Skeletal muscle tissue (tissue), 4 donors: Measurements from ENCODE around the gene UBAC1. TPM values are rescaled to one million over a fixed set of nuclear protein-coding genes. Genes with fewer than 3 reads are reported as not detected.
"Not testable (repeated sequence)": the region's sequence is repeated elsewhere in the genome, so short reads cannot be mapped to it uniquely, and the experiment has no call there.

ENCODE experiments used
- H3K27ac ChIP-seq: one replicate; pipeline ENCODE4 v1.7.0; 2013; ENCODE audit warnings: mild to moderate bottlenecking, low read depth, low read length, inconsistent platforms
- H3K27me3 ChIP-seq, 3 donors: one replicate each; pipeline ENCODE4 v1.7.0; 2013; ENCODE audit warnings: low read length in 3 of 3; ENCODE audit not compliant: control insufficient read depth in 3 of 3, insufficient read depth in 3 of 3
- H3K36me3 ChIP-seq, 3 donors: one replicate each; pipeline ENCODE4 v1.7.0; 2013; ENCODE audit warnings: low read length in 3 of 3; ENCODE audit not compliant: control insufficient read depth in 3 of 3, insufficient read depth in 3 of 3
- H3K4me1 ChIP-seq, 3 donors: one replicate each; pipeline ENCODE4 v1.7.0; 2013; ENCODE audit warnings: low read length in 3 of 3, mild to moderate bottlenecking in 3 of 3; ENCODE audit not compliant: control insufficient read depth in 3 of 3, insufficient read depth in 3 of 3
- H3K4me3 ChIP-seq, 3 donors: one replicate each; pipeline ENCODE4 v1.7.0; 2013; ENCODE audit warnings: low read length in 3 of 3
- H3K9ac ChIP-seq, 3 donors: one replicate each; pipeline ENCODE4 v1.7.0; 2013; ENCODE audit warnings: low read length in 3 of 3, mild to moderate bottlenecking in 3 of 3, moderate library complexity in 2 of 3, low read depth in 1 of 3
- H3K9me3 ChIP-seq, 3 donors: one replicate each; pipeline ENCODE4 v1.7.0; 2013; ENCODE audit warnings: low read length in 3 of 3; ENCODE audit not compliant: control insufficient read depth in 3 of 3
- total RNA-seq: library from RNA; depleted of rRNA; stranded (reverse); fragments of >200 nt; gene quantifications from one replicate; pipeline ENCODE4 v1.2.3, GENCODE V29; 2014
- donor health status: Osteomylitis.

UBAC1 gene
- total RNA-seq, 1 donor from 2014 or later = 37.6 TPM

GRCh38 chr9:135946392-135946994, 14.7 kb downstream of the UBAC1 start:
- Histone ChIP-seq H3K36me3 (peaks cover 51 to 67% (median 60%) of the 10 kb centered on the region in 3 donors), H3K4me3 (peak overlapping the region in 2 of 3 donors; percentile 22 to 23), H3K27me3 (no peaks in the 10 kb centered on the region), H3K4me1 (peaks cover 43 to 62% (median 51%) of the 10 kb centered on the region in 3 donors), H3K27ac (peak overlapping the region; percentile 84), H3K9ac (peak overlapping the region in 1 of 3 donors; percentile 52), H3K9me3 (no peaks in the 10 kb centered on the region)

- Histone ChIP-seq H3K27me3 (no peaks in the 10 kb centered on the region), H3K9ac (peak overlapping the region in 2 of 3 donors; percentile 20 to 52), H3K4me1 (peaks cover 43 to 57% (median 51%) of the 10 kb centered on the region in 3 donors), H3K36me3 (peaks cover 54 to 67% (median 60%) of the 10 kb centered on the region in 3 donors), H3K4me3 (no peak overlapping the region), H3K9me3 (no peaks in the 10 kb centered on the region), H3K27ac (peak overlapping the region; percentile 84)
These were observed 15.2 kb downstream of the UBAC1 start for GRCh38 chr9:135945969-135946368.

GRCh38 chr9:135944444-135945252, 16.5 kb downstream of the UBAC1 start:
- peaks cover 35 to 46% (median 41%) of the 10 kb centered on the region in 3 donors for H3K4me1 ChIP-seq
- no peaks in the 10 kb centered on the region for H3K27me3 ChIP-seq
- no peaks in the 10 kb centered on the region for H3K9me3 ChIP-seq
- H3K9ac ChIP-seq = no peak overlapping the region
- H3K27ac ChIP-seq = peak overlapping the region; percentile 84
- H3K36me3 ChIP-seq = peaks cover 59 to 62% (median 60%) of the 10 kb centered on the region in 3 donors
- H3K4me3 ChIP-seq = no peak overlapping the region

- not testable (repeated sequence) for H3K4me3 ChIP-seq, H3K9ac ChIP-seq, H3K27me3 ChIP-seq, H3K9me3 ChIP-seq, H3K27ac ChIP-seq
- Histone ChIP-seq H3K36me3 (peaks cover 65 to 70% (median 69%) of the 10 kb centered on the region in 3 donors), H3K4me1 (peaks cover 26 to 36% (median 31%) of the 10 kb centered on the region in 3 donors)
These were observed 17.6 kb downstream of the UBAC1 start for GRCh38 chr9:135943604-135944003.

GRCh38 chr9:135941288-135941995, 19.7 kb downstream of the UBAC1 start:
- Histone ChIP-seq H3K9ac (no peak overlapping the region), H3K36me3 (peaks cover 69 to 77% (median 74%) of the 10 kb centered on the region in 3 donors), H3K9me3 (no peaks in the 10 kb centered on the region), H3K27ac (no peak overlapping the region), H3K4me3 (no peak overlapping the region), H3K4me1 (peaks cover 12 to 16% (median 16%) of the 10 kb centered on the region in 3 donors), H3K27me3 (no peaks in the 10 kb centered on the region)

- Histone ChIP-seq H3K9me3 (no peaks in the 10 kb centered on the region), H3K27me3 (no peaks in the 10 kb centered on the region), H3K9ac (no peak overlapping the region), H3K4me3 (no peak overlapping the region), H3K4me1 (peaks cover 4 to 7% (median 7%) of the 10 kb centered on the region in 3 donors), H3K27ac (no peak overlapping the region), H3K36me3 (peaks cover 64 to 74% (median 72%) of the 10 kb centered on the region in 3 donors)
These were observed 21.6 kb downstream of the UBAC1 start for GRCh38 chr9:135939351-135940265.

GRCh38 chr9:135937521-135938489, 23.4 kb downstream of the UBAC1 start:
- H3K27ac ChIP-seq = no peak overlapping the region
- peaks cover 12 to 19% (median 16%) of the 10 kb centered on the region in 3 donors for H3K4me1 ChIP-seq
- no peaks in the 10 kb centered on the region for H3K27me3 ChIP-seq
- no peak overlapping the region for H3K4me3 ChIP-seq
- H3K9ac ChIP-seq = no peak overlapping the region
- H3K36me3 ChIP-seq = peaks cover 55 to 72% (median 70%) of the 10 kb centered on the region in 3 donors
- no peaks in the 10 kb centered on the region for H3K9me3 ChIP-seq

- H3K4me3 ChIP-seq = no peak overlapping the region
- peaks cover 14 to 43% (median 15%) of the 10 kb centered on the region in 3 donors for H3K4me1 ChIP-seq
- H3K36me3 ChIP-seq = peaks cover 59 to 62% (median 60%) of the 10 kb centered on the region in 3 donors
- peak overlapping the region; percentile 72 for H3K27ac ChIP-seq
- no peaks in the 10 kb centered on the region for H3K9me3 ChIP-seq
- no peaks in the 10 kb centered on the region for H3K27me3 ChIP-seq
- H3K9ac ChIP-seq = peak overlapping the region in 2 of 3 donors; percentile 23 to 57
These were observed 28.1 kb downstream of the UBAC1 start for GRCh38 chr9:135933114-135933513.
